ENCODE results near the gene SEMA6B.

The SEMA6B gene

GRCh38 chr19:4588291-4588761 is 28.8 kb upstream of the SEMA6B start:
- DNase-seq: no peak

- DNase-seq: no peak
Observed at GRCh38 chr19:4587527-4587926, 28.0 kb upstream of the SEMA6B start.

GRCh38 chr19:4586691-4587090 is 27.2 kb upstream of the SEMA6B start:
- DNase-seq: no peak

GRCh38 chr19:4586245-4586644 is 26.8 kb upstream of the SEMA6B start:
- no peak for DNase-seq

- DNase-seq: no peak
Observed at GRCh38 chr19:4585556-4585955, 26.1 kb upstream of the SEMA6B start.

- DNase-seq: no peak
Observed at GRCh38 chr19:4584670-4585460, 25.4 kb upstream of the SEMA6B start.

DNA sequence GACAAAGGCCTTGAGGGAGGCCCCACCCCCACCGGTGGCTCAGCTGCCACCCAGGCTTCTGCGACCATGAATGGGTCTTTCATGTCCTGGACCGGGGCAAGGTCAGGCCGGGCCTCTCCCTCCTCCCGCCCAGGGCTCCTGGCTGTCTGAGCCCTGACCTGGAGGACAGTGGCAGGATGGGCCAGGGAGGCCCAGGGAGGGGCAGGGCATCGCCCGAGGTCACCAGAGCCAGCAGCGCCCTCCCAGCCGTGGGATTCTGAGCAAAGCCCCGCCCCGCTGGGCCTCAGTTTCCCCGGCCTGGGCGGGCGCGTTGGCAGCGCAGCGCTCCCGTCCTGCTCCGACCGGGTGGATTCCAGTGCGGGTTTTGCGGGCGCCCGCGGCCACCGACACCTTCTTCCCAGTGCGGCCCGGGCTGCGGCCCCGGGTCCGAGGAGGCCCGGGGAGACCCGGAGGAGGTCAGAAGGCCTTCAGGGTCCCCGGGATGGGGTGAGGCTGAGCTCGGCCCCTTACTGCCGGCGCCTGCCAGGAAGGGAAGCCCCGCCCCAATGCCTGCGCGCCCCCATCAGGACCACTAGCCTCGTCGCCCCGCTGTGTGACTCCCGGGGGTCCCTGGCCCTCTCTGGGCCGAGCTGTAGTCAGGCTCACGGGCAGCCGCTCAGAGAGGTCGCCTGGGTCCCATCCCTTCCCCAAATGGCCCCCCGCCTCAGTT is 24.6 kb upstream of the SEMA6B start:
- peak; percentile 39 for DNase-seq

DNA sequence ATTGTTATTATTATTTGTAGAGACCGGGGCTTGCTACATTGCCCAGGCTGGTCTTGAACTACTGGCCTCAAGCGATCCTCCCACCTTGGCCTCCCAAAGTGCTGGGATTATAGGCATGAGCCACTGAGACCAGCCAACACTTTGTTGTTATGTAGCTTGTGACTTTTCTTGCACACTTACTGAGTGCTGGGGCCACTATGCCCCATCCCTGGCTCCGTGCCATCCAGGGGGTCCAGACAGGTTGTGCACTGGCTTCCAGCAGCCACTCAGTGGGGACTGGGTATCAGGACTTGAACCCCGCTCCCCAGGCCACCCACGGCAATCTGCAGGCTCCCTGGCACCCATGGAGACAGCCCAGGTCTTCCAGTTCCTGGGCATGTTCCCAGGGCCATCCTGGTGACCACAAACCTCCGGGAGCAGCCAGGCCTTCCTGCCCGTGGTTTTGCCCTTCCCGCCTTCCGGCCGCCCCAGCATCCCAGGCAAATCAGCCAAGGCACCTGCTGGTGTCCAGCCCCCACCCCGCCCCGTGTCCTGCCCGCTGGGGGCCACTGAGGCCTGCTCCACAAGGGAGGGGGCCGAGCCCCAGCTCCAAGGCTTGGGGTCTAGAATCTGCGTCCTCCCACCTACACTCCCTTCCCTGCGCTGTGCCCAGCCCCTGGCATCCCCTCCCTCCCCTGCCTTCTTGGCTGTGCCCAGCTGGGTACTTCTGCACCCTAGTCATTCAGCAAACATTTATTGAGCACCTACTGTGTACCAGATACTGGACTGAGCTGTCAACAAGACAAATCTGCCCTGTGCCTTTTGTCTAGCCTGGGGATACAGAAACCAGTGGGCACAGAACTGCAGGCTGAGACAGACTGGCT is 23.7 kb upstream of the SEMA6B start:
- DNase-seq: peak; percentile 40

- DNase-seq: peak; percentile 61
Observed at GRCh38 chr19:4581666-4582553, 22.4 kb upstream of the SEMA6B start.

DNA sequence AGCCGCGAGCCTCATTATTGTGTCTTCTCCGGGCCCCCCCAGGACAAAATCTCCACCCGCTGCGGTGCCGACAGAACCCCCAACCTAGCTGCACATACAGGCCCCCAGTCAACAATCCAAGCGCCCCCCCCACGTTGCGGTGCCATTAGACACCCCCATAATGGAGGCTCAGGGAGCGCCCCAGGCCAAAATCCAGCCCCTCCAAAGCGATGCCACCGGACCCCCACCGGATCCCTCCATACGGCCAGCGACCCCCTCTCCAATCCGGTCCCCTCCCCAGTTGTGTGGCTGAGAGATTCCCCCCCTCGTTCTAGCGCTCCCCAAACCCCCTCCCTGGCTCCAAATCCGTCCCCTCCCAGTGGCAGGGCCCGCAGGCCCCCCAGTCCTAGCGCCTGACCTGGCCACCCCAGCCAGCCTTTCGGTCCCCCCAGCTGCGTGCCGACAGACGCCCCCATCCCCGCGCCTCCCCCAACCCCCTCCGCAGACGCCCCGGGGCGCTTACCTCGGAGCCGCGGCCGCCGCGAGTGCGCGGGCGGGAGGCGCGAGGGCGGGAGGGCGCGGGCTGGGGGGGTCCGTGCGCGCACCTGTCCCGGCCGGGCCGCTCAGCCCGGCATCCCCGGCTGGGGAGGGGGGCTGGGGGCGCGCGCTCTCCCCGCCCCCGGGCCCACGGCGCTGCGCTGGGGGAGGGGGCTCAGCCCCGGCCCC is 21.6 kb upstream of the SEMA6B start:
- DNase-seq: no peak

DNA sequence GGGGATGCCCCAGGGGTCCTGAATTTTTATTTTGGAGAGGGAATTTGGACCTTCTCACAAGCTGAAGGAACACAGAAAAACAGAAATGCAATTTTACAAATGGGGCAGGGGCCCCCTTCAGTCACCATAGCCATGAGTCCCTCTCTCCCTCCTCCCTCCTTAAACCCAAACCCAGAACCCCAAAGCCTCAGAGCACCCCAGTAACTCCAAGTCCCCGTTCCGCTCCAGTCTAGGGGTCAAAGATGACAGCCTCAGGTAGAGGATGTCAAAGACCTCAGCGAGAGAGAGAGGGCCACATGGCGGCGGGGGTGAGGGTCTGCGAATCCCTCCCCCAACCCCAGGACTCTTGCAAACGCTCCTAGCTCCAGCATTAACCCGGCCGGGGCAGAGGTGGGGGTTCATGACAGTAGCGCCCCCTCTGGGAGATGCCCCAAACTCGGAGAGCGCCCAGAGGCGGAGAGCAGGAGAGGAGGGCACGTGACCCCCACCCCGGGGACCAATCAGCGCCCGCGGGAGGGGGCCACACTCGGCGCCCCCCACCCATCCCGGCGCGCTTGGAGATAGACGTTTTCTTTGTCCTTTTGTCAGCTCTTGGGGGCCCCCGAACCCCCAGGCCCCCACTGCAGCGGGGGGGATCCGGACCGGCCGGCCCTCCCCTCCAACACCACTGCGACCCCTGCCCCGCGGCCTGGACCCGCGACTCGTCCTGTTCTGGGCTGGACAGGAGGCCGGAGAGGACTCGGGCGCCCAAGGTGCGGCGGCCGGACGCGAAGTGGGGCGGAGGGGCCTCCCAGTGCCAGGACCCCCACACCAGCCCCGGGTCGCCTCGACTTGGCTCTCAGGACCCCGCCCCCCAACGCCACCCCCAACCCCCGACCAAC is 20.8 kb upstream of the SEMA6B start:
- no peak for DNase-seq

DNA sequence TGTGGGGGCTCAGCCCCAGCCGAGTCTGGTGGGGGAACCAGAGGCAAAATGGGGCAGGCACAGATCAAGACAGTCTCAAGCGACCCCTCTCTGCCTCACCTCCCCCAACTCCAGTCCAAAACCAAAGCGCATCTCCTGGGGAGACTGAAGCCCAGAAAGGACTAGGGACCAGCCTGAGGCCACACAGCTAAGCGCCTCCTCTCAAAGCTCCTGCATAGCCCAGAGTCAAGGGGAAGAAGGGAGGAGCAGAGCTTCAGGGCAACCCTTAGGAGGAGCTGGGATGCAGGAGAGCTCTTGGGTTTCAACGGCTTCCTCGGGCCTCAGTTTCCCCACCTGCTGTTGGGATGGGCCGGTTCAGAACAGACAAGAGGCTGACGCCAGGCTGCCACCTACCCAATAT is 19.9 kb upstream of the SEMA6B start:
- DNase-seq: no peak

- DNase-seq: no peak
Observed at GRCh38 chr19:4578552-4579248, 19.2 kb upstream of the SEMA6B start.

- no peak for DNase-seq
Observed at GRCh38 chr19:4577020-4577782, 17.7 kb upstream of the SEMA6B start.

DNA sequence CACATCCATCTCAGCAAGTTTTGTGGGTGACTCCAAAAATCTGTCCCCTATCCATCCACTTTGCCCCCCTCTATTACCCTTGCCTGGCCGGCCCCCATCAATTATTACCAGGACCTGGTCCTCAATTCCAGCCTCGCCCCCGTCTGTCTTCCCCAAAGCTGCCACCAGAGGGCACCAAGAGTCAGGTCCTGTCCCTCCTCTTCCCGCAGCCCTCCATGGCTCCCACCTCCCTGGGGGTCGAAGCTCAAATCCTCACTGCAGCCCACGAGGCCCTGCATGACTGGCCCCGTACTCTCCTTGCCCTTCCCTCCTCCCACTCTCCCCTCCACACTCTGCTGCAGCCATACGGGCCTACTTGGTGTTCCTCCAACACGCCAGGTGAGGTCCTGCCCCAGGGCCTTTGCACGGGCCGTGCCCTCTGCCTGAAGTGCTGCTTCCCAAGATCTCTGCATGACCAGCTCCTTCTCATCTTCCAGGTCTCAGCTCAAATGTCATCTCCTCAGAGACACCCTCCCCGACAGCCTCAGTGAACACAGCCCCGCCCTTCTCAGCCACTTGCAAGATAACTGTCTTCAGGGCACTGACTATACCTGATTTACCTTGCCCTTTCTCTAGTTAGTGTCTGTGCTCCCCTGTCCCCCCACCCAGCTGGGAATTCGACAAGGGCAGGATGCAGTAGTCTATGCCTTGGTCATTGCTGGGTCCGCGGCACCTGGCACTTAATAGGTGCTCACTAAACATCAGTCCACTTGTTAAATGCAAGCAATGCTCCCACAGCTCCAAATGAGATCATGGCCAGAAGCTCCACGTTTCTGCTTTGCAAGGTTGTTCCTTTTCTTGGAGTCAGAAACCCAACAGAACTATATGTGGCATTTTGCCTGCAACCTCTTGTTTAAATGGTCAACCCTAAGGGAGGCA is 16.8 kb upstream of the SEMA6B start:
- DNase-seq: peak; percentile 62

GRCh38 chr19:4575267-4576015 is 16.0 kb upstream of the SEMA6B start:
- no peak for DNase-seq

DNA sequence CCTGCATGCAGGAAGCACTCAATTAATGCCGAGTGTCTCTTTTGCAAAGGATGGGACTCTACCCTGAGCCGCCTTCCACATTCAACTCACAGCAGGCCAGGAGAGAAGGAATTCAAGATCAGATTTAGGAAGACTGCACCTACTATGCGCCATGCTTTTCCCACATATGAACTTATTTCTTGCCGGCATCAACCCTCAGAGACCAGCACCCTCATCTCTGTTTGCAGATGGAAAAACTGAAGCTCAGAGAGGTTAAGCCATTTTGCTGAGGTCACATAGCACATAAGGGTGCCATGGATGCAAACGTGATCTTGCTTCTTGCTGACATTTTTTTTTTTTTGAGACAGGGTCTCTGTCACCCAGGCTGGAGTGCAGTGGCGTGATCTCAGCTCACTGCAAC is 14.2 kb upstream of the SEMA6B start:
- no peak for DNase-seq

All from RPMI8226 (cell line).